Astrocyte of the spinal cord (primary cell): ENCODE data around the gene SLC24A4.

Experiments used
- DNase-seq: peaks from one replicate; pipeline ENCODE4 v3.0.0; 2011; ENCODE audit warnings: low read depth, low spot score
- H3K4me3 ChIP-seq: 2 replicates; pipeline ENCODE4 v1.5.1; 2011; ENCODE audit warnings: low read depth, mild to moderate bottlenecking, low read length, moderate library complexity
- in situ Hi-C: cut with HindIII; loops from 2 replicates; pipeline ENCODE4 v1.10.0; 2017; ENCODE audit warnings: low sequenced_read_pairs
- TF ChIP-seq, protein P1 (sequence below): IDR thresholded peaks from 2 replicates; pipeline ENCODE4 v1.5.1; 2012; ENCODE audit warnings: low read depth, mild to moderate bottlenecking, low read length, inconsistent platforms

The SLC24A4 gene

DNA sequence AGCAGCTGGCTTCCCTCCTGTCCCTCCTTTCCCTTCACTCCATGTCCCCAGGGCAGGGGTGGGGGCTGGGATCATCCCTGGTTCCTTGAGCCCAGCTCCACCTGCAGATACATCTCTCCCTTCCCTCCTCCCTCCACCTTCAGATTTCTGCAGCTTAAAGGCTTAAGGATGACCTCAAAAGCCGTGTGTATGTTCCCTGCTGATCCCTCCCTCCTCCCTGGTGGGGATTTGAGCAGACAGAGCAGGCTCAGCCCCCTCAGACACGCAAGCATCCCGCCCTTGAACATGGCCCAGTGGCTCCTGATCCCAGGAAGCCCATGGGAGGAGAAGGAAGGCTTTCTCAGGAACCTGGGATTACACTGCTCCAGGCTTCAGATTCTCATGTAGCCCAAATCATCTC, 107.7 kb downstream of the SLC24A4 start:
- TF ChIP-seq, protein P1, sequence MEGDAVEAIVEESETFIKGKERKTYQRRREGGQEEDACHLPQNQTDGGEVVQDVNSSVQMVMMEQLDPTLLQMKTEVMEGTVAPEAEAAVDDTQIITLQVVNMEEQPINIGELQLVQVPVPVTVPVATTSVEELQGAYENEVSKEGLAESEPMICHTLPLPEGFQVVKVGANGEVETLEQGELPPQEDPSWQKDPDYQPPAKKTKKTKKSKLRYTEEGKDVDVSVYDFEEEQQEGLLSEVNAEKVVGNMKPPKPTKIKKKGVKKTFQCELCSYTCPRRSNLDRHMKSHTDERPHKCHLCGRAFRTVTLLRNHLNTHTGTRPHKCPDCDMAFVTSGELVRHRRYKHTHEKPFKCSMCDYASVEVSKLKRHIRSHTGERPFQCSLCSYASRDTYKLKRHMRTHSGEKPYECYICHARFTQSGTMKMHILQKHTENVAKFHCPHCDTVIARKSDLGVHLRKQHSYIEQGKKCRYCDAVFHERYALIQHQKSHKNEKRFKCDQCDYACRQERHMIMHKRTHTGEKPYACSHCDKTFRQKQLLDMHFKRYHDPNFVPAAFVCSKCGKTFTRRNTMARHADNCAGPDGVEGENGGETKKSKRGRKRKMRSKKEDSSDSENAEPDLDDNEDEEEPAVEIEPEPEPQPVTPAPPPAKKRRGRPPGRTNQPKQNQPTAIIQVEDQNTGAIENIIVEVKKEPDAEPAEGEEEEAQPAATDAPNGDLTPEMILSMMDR: no peak
- in situ Hi-C loops: no loop called here
- no peak overlapping the region for H3K4me3 ChIP-seq
- no peak for DNase-seq

DNA sequence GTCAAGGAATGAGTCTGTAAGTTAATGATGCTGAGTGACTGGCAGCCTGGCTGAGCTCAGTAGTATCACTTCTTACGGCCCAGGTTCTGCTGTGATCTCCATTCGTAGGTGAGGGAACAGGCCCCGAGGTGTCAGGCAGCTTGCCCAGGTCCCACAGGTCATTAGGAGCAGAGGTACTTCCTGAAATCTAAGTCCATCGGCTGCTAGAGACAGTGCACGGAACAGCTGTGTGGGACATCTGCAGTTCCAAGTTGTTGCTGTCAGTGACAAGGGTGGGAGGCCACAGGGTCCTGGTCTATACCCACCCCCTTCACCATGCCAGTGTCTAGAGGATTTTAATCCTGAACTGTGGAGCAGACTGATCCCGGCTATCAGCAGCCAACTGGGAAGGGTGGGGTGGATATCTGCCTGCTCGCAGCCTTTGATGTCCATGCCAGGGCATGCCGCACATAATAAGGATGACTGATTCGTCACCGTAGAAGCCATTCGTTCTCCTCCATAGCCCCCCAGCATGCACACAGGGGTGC, 108.3 kb downstream of the SLC24A4 start:
- in situ Hi-C loops: no loop called here
- H3K4me3 ChIP-seq: no peak overlapping the region
- TF ChIP-seq, protein P1: no peak
- DNase-seq: no peak

DNA sequence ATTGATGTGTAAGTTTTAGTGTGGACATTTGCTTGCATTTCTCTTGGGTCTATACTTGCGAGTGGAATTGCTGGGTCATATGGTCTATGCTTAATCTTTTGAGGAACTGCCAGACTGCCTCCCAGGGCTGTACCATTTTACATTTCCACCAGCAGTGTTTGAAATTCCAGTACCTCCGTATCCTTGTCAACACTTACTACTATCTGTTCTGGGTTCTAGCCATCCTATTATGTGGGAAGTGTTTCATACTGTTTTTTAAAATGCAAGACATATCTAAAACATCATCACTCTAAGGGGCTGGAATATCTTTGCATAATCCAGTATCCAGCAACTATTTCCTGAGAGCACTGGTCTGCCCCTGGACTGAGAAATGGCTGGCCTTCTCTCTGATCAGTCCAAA, 110.4 kb downstream of the SLC24A4 start:
- DNase-seq: no peak
- H3K4me3 ChIP-seq: no peak overlapping the region
- TF ChIP-seq, protein P1: no peak
- in situ Hi-C loops: no loop called here

DNA sequence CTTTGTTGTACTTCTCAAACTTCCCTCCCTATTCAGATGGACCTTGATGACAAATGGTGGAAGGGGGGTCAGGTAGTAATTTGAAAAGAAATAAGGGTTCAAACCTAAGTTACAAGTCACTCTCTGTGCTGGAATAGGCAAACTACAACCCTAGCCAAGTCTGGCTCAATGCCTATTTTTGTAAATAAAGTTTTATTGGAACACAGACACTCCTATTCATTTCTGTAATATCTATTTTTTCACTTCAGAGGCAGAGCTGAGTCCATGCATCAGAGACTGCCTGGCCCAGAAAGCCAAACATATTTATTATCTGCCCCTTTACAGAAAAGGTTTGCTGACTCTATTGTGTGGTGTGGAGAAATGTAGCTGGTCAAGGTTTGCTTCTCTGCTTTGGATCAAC, 112.2 kb downstream of the SLC24A4 start:
- no peak for DNase-seq
- no peak overlapping the region for H3K4me3 ChIP-seq
- TF ChIP-seq, protein P1: no peak
- in situ Hi-C loops: no loop called here

DNA sequence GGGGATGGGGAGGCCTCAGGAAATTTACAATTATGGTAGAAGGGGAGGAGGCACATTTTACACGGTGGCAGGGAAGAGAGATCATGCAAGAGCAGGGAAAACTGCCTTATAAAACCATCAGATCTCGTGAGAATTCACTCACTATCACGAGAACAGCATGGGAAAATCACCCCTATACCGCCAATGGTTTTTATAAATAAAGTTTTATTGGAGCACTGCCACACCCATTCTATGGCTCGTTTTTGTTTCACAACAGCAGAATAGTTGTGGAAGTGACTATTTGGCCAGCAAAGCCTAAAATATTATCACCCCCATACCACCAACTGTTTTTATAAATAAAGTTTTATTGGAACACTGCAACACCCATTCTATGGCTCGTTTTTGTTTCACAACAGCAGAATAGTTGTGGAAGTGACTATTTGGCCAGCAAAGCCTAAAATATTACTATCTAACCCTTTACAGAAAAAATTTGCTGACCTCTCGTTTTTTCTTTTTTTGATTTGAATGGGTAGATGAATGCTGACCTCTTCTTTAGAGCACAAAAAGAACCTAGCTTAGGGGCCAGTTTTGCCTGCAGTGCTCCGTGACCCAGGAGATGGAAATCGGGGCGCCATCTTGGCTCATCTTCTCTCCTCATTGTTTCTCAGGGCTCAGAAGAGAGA, 113.3 kb downstream of the SLC24A4 start:
- DNase-seq: no peak
- H3K4me3 ChIP-seq: no peak overlapping the region
- TF ChIP-seq, protein P1: no peak
- in situ Hi-C loops: no loop called here

DNA sequence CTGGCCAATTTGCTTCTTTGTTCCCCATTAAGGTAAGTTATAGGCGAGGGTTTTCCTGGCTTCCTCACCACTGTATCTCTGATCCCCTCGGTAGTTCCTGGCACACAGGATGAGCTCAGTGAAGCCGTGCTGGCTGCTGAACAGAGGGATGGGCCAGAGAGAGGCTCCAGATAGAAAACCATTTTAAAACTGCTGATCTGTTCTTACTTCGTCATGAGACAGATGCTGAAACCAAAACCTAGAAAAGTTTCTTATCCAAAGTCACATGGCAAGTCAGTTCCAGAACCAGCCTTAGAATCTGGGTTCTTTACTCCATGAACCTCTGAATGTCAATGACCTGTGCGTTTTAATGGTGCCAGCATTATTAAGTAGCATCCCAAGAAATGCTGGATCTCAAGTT, 114.3 kb downstream of the SLC24A4 start:
- in situ Hi-C loops: no loop called here
- no peak for DNase-seq
- no peak overlapping the region for H3K4me3 ChIP-seq
- TF ChIP-seq, protein P1: no peak
